Left forelimb (tissue), 1 donor: ENCODE results near the gene TIMELESS.
"Not testable (repeated sequence)": the region's sequence is repeated elsewhere in the genome, so short reads cannot be mapped to it uniquely, and the experiment has no call there.

Experiments used
- DNase-seq: peaks from one replicate; pipeline ENCODE4 v3.0.0-alpha.2; 2018; ENCODE audit warnings: low spot score

Gene TIMELESS

GRCh38 chr12:56462565-56462964 lies 13.3 kb upstream of the TIMELESS start:
- no peak for DNase-seq

GRCh38 chr12:56461235-56462159 lies 12.3 kb upstream of the TIMELESS start:
- no peak for DNase-seq

- no peak for DNase-seq
Observed at GRCh38 chr12:56457817-56458216, 8.6 kb upstream of the TIMELESS start.

GRCh38 chr12:56454557-56454956 lies 5.3 kb upstream of the TIMELESS start, which contains the start of gene MIP:
Gene MIP, minus strand, starts transcription at chr12:56454657. Its CDS starts 44 bp downstream, at chr12:56454613.
- no peak for DNase-seq

DNA sequence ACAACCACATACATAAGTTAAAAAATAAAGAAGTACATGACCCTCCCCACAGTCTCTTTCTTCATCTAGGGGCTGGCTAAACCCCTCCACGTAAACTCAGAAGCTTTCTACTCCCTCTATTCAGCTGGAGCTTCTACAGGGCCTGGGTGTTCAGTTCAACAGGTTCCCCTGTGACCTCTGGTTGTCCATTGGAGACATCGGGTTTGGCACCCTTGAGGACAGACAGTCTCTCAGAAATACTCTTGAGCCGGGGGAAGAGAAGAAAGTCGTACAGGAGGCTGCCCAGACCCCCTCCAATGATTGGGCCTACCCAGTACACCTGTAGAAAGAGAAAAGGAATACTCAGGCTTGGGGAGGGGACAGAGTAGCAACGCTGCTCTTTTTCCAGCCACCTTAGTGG lies 1.9 kb upstream of the TIMELESS start:
- DNase-seq = no peak

GRCh38 chr12:56450241-56450640 lies 1.0 kb upstream of the TIMELESS start:
- DNase-seq = no peak

DNA sequence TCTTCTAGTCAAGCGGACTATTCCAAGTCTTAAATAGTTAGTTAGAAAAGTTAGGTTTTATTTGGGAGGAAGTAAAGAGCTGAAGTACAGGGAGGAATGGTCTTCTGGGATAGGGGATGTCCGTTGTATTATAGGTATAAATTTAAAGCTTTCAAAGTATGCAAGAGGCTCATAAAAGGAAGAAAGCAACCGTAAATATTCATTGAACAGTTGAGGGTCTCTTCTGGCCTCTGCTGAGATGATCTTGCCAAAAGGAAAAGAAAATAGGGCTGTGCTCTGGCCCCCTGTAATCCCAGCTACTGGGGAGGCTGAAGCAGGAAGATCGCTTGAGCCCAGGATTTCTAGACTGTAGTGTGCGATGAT lies 377 bp upstream of the TIMELESS start:
- no peak for DNase-seq

- not testable (repeated sequence) for DNase-seq
Observed at GRCh38 chr12:56443208-56443607, 6.0 kb downstream of the TIMELESS start.

DNA sequence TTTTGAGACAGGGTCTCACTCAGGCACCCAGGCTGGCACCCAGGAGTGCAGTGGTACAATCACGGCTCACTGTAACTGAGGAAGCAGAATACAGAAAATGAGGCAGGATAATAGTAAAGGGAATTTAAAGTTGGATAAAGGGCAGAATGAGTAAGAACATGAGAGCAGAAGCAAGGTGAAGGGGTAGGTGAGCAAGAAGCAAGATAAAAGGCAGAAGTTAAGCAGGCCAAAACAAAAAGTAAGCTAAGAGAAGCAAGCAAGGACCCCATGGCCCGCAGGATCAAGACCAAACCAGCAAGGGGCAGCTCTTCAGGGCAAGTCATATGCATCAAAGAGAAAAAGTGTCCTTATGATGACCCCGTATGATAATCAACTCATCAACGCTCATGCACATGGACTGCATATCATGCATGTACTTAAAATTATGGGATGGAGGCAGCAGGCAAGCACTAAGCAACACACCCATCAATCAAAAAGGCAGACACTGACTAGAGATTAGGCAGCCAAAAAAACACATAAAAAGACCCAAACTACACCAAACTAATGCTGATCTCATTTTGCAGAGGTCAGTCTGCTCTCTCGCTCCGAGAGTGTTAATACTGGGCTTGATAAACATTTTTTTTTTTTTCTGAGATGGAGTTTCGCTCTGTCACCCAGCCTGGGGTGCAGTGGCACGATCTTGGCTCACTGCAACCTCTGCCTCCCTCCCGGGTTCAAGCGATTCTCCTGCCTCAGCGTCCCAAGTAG lies 11.6 kb downstream of the TIMELESS start:
- DNase-seq = no peak

GRCh38 chr12:56434828-56435227 lies 14.4 kb downstream of the TIMELESS start:
- no peak for DNase-seq

DNA sequence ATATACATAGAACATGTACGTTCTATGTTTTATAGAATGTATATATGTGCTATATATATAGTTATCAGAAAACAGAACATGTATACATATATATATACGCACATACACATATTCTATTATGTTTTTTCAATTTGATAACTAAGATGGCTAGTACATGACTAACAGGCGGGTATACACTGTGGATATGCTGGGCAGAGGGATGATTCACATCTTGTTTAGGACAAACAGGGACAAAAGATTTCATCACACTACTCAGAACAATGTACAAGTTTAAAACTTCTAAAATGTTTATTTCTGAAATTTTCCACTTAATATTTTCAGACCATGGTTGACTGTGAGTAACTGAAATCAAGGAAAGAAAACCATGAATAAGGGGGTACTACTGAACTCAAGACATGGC lies 17.4 kb downstream of the TIMELESS start:
- no peak for DNase-seq

DNA sequence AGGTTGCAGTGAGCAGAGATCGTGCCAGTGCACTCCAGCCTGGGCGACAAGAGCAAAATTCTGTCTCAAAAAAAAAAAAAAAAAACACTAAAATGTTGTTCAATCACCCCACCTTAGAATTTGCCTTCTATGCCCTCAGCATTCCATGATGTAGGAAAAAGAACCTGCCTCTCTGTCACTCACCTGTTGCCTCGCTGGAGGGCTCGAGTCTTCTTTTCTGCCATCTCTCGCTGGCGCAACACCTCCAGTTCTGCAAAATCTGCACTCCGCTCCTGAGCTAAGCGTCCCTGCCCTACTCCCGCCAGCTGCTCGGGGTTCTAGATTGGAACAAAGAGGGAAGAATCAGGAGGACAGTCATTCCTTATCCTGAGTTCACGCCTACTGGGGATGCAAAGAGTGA lies 17.9 kb downstream of the TIMELESS start:
- no peak for DNase-seq

GRCh38 chr12:56425940-56426438 lies 23.2 kb downstream of the TIMELESS start:
- DNase-seq = no peak

DNA sequence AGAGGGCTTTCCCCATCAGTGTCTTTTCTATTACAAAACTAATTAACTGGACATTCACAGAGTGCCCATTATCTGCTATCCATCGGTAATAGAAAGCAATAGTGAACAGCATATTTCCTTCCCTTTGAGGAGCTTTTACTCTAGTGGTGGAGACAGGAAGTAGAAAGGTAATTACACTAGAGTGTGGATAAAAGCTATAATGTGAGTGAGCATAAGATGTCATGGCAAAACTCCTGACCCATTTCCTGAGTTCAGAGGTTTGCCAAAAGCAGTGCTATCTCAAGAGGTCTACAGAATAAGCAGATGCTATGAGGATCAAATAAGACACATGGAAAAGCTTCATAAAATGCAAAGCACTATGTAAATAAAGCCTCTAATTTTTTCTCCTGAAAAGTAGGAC lies 24.0 kb downstream of the TIMELESS start:
- no peak for DNase-seq

GRCh38 chr12:56420411-56420810 lies 28.8 kb downstream of the TIMELESS start:
- DNase-seq = no peak

DNA sequence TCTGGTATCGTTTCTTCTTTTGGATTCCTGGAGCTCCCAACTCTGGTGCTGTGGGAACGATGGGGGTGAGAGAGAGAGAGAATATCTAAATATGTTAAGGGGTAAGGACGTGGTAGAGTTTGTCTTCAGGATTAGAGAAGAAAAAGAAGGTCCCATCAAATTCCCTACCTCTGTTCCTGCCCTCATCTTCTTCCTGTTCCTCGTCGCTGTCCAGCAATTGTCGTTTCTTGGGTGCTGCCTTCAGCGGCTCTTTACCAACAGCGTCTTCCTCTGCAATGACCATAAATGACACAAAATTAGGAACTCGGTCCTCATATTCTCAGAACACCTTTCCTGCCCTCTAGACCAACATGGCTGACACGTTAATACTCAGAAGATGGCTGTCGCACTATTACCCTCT lies 31.5 kb downstream of the TIMELESS start:
- DNase-seq = no peak

DNA sequence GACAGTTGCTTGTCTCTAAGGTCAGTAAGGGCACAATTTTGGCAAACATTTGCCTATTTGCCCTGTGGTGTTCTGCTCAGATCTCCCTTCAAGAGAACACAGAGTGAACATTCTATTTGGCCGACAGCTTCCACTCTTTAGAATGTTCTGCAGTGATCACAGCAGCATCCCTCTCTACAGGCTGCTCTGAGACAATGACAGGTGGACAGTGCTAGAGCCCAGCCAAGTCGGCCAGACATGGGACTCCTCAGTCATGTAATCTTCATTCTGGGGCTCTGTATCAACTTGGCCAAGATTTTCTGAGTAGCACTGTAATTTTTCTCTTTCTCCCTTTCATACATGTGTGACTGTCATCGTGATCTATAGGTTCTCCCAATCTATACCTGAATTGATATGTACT lies 34.8 kb downstream of the TIMELESS start:
- no peak for DNase-seq

- no peak for DNase-seq
Observed at GRCh38 chr12:56413392-56413791, 35.8 kb downstream of the TIMELESS start.

GRCh38 chr12:56411781-56412639 lies 37.2 kb downstream of the TIMELESS start:
- DNase-seq = no peak

DNA sequence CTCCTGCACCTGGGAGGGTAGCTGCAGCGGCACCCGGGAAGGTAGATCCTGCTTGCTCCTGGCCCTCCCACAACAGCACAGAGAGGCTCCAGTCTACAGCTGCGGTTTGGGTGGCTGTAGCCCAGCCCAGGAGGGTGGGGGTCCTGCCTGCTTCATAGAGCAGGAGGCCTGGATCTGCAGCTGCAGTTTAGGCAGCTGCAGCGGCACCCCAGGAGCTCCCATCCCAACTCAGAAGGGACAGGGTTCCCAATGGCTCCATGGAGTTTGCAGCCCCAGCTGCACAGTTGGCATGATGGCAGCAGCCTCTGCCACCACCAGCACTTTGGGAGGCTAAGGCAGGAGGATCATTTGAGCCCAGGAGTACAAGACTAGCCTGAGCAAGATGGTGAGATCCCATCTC lies 38.5 kb downstream of the TIMELESS start:
- no peak for DNase-seq

- DNase-seq = no peak
Observed at GRCh38 chr12:56408799-56409417, 40.3 kb downstream of the TIMELESS start.

- DNase-seq = not testable (repeated sequence)
Observed at GRCh38 chr12:56404227-56404626, 45.0 kb downstream of the TIMELESS start.
